SK-N-MC (cell line): Measurements from ENCODE around the gene TWSG1.

Source experiments
- DNase-seq: peaks from one replicate; pipeline ENCODE4 v3.0.0-alpha.2; 2011; ENCODE audit warnings: low read depth, low spot score
- H3K27ac ChIP-seq: fragments of 200-600 bp; sonication (generic); 2 replicates; pipeline ENCODE4 v1.5.1; 2016; ENCODE audit warnings: mixed run types
- H3K36me3 ChIP-seq: fragments of 200-600 bp; sonication (generic); 2 replicates; pipeline ENCODE4 v1.6.1; 2017; ENCODE audit warnings: antibody characterized with exemption, low read length, mixed read lengths; ENCODE audit not compliant: insufficient read depth
- H3K4me3 ChIP-seq: fragments of 200-600 bp; sonication (generic); 2 replicates; pipeline ENCODE4 v1.5.1; 2016
- H3K9ac ChIP-seq: fragments of 200-600 bp; sonication (generic); 2 replicates; pipeline ENCODE4 v1.8.0; 2017; ENCODE audit warnings: mixed run types, mixed read lengths; ENCODE audit not compliant: insufficient read length
- H3K9me3 ChIP-seq: fragments of 200-600 bp; sonication (generic); 2 replicates; pipeline ENCODE4 v1.6.1; 2017; ENCODE audit warnings: low read depth, mild to moderate bottlenecking, antibody characterized with exemption, low read length, moderate library complexity, mixed read lengths
- EZH2 ChIP-seq: fragments of 200-600 bp; sonication (generic); IDR thresholded peaks from one replicate; pipeline ENCODE4 v1.6.1; 2017; ENCODE audit warnings: antibody characterized with exemption
- FOXP2 ChIP-seq: optimal IDR thresholded peaks from 2 replicates; pipeline ENCODE3; 2011; ENCODE audit warnings: mild to moderate bottlenecking, moderate library complexity; ENCODE audit not compliant: insufficient read depth; ENCODE audit errors: extremely low read length, control extremely low read depth
- POLR2AphosphoS5 ChIP-seq: IDR thresholded peaks from 2 replicates; pipeline ENCODE4 v1.6.1; 2012; ENCODE audit warnings: mild to moderate bottlenecking, low read depth, low read length, borderline replicate concordance

TWSG1 gene

GRCh38 chr18:9334329-9334972 is at the start of gene TWSG1:
Gene TWSG1 (plus strand): TSS chr18:9334773. CDS start chr18:9337230, 2,457 bp downstream.
- Histone ChIP-seq H3K9me3 (no peaks in the 10 kb centered on the region), H3K27ac (no peak within 1 kb of the TSS), H3K36me3 (peaks cover 19% of the 10 kb centered on the region), H3K4me3 (peak within 1 kb of the TSS; percentile 97), H3K9ac (peak within 1 kb of the TSS; percentile 67)
- no peak for DNase-seq
- no peak for TF ChIP-seq FOXP2
- TF ChIP-seq POLR2AphosphoS5: peak; percentile 10; the same call in 1 of the 2 replicates

- no peak overlapping the region for H3K27ac ChIP-seq
- no peak for TF ChIP-seq EZH2
- H3K4me3 ChIP-seq: no peak overlapping the region
- H3K9ac ChIP-seq: no peak overlapping the region
- no peaks in the 10 kb centered on the region for H3K9me3 ChIP-seq
- H3K36me3 ChIP-seq: no peaks in the 10 kb centered on the region
- no peak for DNase-seq
These were observed 49.0 kb upstream of the TWSG1 start for GRCh38 chr18:9285604-9286003.

- Histone ChIP-seq H3K27ac (no peak overlapping the region), H3K9me3 (no peaks in the 10 kb centered on the region), H3K4me3 (no peak overlapping the region), H3K9ac (no peak overlapping the region), H3K36me3 (no peaks in the 10 kb centered on the region)
- TF ChIP-seq FOXP2 (no peak), POLR2AphosphoS5 (no peak), EZH2 (no peak)
- no peak for DNase-seq
These were observed 47.5 kb upstream of the TWSG1 start for GRCh38 chr18:9287036-9287435.

GRCh38 chr18:9289698-9290097 is 44.9 kb upstream of the TWSG1 start:
- H3K9ac ChIP-seq: no peak overlapping the region
- H3K9me3 ChIP-seq: no peaks in the 10 kb centered on the region
- DNase-seq: no peak
- no peak for TF ChIP-seq EZH2
- TF ChIP-seq POLR2AphosphoS5: no peak
- no peak for TF ChIP-seq FOXP2
- no peak overlapping the region for H3K27ac ChIP-seq
- no peaks in the 10 kb centered on the region for H3K36me3 ChIP-seq
- H3K4me3 ChIP-seq: no peak overlapping the region

DNA sequence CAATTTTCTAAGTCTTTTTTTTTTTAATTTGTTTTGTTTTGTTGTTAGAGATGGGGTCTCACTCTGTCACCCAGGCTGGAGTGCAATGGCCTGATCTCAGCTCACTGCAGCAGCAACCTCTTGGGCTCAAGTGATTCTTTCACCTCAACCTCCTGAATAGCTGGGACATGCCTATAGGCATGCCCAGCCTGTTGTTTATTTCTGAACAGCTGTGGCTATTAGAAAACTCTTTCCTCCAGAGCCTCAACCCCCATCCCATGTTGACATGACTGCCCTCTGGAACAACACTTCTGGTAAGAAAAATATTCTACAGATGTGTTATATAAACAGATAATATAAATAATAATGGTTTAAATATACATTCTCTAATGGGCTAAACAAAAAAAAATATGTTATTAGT is 44.4 kb upstream of the TWSG1 start:
- Histone ChIP-seq H3K36me3 (no peaks in the 10 kb centered on the region), H3K9me3 (no peaks in the 10 kb centered on the region), H3K27ac (no peak overlapping the region), H3K9ac (no peak overlapping the region), H3K4me3 (no peak overlapping the region)
- no peak for DNase-seq
- TF ChIP-seq FOXP2 (no peak), EZH2 (no peak)

DNA sequence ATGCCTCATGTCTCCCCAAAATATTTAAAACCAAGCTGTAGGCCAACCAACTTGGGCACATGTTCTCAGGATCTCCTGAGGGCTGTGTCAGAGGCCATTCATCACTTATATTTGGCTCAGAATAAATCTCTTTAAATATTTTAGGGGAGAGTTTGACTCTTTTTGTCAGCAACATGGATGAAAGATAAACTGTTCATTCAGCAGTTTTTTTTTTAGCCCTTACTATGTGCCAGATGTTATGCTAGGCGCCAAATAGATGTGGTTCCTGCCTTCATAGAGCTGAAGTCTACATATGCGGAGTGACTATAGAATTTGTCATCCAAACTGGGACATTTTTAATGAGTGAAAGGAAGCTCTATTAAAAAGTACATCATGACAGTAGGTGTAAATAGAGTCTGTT is 42.5 kb upstream of the TWSG1 start:
- Histone ChIP-seq H3K9me3 (no peaks in the 10 kb centered on the region), H3K9ac (no peak overlapping the region), H3K4me3 (no peak overlapping the region), H3K27ac (no peak overlapping the region), H3K36me3 (no peaks in the 10 kb centered on the region)
- no peak for DNase-seq
- TF ChIP-seq EZH2: no peak
- no peak for TF ChIP-seq FOXP2
- TF ChIP-seq POLR2AphosphoS5: no peak

GRCh38 chr18:9293948-9294347 is 40.6 kb upstream of the TWSG1 start:
- Histone ChIP-seq H3K27ac (no peak overlapping the region), H3K9me3 (no peaks in the 10 kb centered on the region), H3K36me3 (no peaks in the 10 kb centered on the region), H3K4me3 (no peak overlapping the region), H3K9ac (no peak overlapping the region)
- TF ChIP-seq EZH2: no peak
- TF ChIP-seq POLR2AphosphoS5: no peak
- no peak for TF ChIP-seq FOXP2
- DNase-seq: no peak

- no peak overlapping the region for H3K4me3 ChIP-seq
- no peak overlapping the region for H3K9ac ChIP-seq
- DNase-seq: no peak
- no peaks in the 10 kb centered on the region for H3K9me3 ChIP-seq
- no peak overlapping the region for H3K27ac ChIP-seq
- no peaks in the 10 kb centered on the region for H3K36me3 ChIP-seq
- TF ChIP-seq POLR2AphosphoS5 (no peak), FOXP2 (no peak), EZH2 (no peak)
These were observed 38.2 kb upstream of the TWSG1 start for GRCh38 chr18:9296233-9297006.

- Histone ChIP-seq H3K9ac (no peak overlapping the region), H3K9me3 (no peaks in the 10 kb centered on the region), H3K4me3 (no peak overlapping the region), H3K27ac (no peak overlapping the region), H3K36me3 (no peaks in the 10 kb centered on the region)
- DNase-seq: no peak
- TF ChIP-seq FOXP2 (no peak), EZH2 (no peak), POLR2AphosphoS5 (no peak)
These were observed 37.6 kb upstream of the TWSG1 start for GRCh38 chr18:9297007-9297393.
